ENCODE measurements around the gene NRIP2.

DNA sequence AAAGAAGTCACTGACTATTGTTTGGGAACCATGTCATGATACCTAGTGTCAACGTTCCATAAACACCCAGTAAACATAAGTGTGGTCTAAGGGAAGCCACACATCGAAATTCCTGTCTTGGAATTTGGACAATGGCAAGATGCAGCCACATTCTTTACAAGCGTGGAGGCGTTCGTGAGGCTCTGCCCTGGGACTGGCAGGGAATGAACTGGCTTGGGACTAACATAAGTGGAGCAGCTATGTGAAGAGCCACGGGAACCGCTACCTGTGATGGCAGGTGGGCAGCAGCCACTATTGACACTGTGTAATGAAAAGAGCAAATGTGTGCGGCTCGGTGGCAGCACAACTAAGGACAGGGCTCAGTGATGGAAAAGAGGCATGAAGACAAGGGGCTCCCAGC lies 10.0 kb upstream of the NRIP2 start:
- TF ChIP-seq, protein P1, sequence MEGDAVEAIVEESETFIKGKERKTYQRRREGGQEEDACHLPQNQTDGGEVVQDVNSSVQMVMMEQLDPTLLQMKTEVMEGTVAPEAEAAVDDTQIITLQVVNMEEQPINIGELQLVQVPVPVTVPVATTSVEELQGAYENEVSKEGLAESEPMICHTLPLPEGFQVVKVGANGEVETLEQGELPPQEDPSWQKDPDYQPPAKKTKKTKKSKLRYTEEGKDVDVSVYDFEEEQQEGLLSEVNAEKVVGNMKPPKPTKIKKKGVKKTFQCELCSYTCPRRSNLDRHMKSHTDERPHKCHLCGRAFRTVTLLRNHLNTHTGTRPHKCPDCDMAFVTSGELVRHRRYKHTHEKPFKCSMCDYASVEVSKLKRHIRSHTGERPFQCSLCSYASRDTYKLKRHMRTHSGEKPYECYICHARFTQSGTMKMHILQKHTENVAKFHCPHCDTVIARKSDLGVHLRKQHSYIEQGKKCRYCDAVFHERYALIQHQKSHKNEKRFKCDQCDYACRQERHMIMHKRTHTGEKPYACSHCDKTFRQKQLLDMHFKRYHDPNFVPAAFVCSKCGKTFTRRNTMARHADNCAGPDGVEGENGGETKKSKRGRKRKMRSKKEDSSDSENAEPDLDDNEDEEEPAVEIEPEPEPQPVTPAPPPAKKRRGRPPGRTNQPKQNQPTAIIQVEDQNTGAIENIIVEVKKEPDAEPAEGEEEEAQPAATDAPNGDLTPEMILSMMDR (IDR thresholded peaks at IDR 0.05; ENCODE audit: insufficient read depth, low read length, poor library complexity, severe bottlenecking), result no peak
- TF ChIP-seq EZH2phosphoT487 (conservative IDR thresholded peaks at IDR 0.05; ENCODE audit: low read length), result no peak
